Sigmoid colon (tissue), 4 donors: ENCODE data around the gene PON2.

ENCODE experiments used
- CTCF ChIP-seq, 4 experiments: fragments of 450-650 bp in 3 of 4; fragments of 200-600 bp in 1 of 4; IDR thresholded peaks; one replicate each; pipeline ENCODE4 v1.5.1; 2016 to 2019; ENCODE audit warnings: antibody characterized with exemption in 4 of 4, mild to moderate bottlenecking in 3 of 4, moderate library complexity in 2 of 4
- EP300 ChIP-seq, 4 donors: sonication (generic); formaldehyde crosslinking; IDR thresholded peaks; one replicate each; pipeline ENCODE4 v1.6.1; 2017; ENCODE audit warnings: antibody characterized with exemption in 4 of 4
- POLR2A ChIP-seq, 2 donors: fragments of 450-650 bp; IDR thresholded peaks; one replicate each; pipeline ENCODE4 v1.6.1; 2016; ENCODE audit warnings: antibody characterized with exemption in 2 of 2, mild to moderate bottlenecking in 2 of 2, moderate library complexity in 2 of 2

- no peak for TF ChIP-seq EP300 (IDR thresholded peaks at IDR 0.05)
- TF ChIP-seq CTCF (IDR thresholded peaks at IDR 0.05), result no peak
- TF ChIP-seq POLR2A (IDR thresholded peaks at IDR 0.05), result no peak
Observed at GRCh38 chr7:95398155-95398940, 36.5 kb downstream of the PON2 start.
